Measurements from ENCODE around the gene NELL2.

The NELL2 gene

GRCh38 chr12:44674875-44675274, 201.2 kb downstream of the NELL2 start:
- no peak for DNase-seq

DNA sequence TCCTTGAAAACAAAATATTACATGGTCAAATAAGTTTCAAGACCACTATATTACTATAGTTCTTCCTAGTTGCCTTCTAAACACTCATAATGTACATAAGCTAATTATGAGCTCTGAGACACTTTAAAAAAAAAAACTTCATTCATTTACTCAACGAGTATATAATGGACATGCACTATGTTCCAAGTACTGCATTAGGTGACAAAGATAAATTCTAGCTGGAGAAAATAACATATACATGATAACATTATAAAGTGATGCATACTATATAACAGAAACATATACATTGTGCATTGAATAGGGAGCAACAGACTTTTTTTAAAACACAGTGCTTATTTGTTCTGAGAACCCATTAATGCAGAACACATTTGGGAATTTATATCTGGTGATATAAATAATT, 202.3 kb downstream of the NELL2 start:
- DNase-seq = no peak

DNA sequence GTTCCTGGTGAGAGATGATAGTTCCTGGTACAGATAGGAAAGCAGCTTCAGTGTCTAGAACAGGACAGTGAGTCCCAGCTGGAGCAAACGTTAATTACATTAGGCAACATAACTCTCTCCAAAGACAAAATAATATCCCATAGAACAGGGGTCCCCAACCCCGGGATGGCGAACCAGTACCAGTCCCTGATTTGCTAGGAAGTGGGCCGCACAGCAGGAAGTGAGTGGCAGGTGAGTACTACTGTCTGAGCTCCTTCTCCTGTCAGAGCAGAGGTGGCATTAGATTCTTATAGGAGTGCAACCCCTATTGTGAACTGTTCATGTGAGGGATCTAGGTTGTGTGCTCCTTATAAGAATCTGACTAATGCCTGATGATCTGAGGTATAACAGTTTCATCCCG, 204.1 kb downstream of the NELL2 start:
- no peak for DNase-seq

DNA sequence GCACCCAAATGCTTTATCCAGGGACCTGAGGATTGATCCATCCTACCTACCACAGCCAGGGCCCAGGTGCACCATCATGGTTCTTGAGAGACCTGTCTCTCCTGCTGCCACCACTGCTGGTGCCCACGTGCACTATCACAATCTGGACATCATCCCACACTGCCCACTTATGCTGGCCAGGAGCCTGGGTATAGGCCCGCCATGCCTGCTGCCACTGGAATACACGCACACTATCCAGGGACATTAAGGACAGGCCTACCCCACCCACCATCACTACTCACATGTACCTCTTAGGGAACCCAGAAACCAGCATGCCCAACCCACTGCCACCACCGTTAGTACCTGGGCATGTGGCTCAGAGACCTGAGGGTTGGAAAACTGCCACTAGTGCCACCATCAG, 207.7 kb downstream of the NELL2 start:
- DNase-seq = no peak

GRCh38 chr12:44667461-44667860, 208.7 kb downstream of the NELL2 start:
- DNase-seq = no peak

GRCh38 chr12:44663291-44663690, 212.8 kb downstream of the NELL2 start:
- no peak for DNase-seq

- no peak for DNase-seq
Measured at GRCh38 chr12:44655846-44656245, 220.3 kb downstream of the NELL2 start.

GRCh38 chr12:44654646-44655639, 221.2 kb downstream of the NELL2 start:
- no peak for DNase-seq

DNA sequence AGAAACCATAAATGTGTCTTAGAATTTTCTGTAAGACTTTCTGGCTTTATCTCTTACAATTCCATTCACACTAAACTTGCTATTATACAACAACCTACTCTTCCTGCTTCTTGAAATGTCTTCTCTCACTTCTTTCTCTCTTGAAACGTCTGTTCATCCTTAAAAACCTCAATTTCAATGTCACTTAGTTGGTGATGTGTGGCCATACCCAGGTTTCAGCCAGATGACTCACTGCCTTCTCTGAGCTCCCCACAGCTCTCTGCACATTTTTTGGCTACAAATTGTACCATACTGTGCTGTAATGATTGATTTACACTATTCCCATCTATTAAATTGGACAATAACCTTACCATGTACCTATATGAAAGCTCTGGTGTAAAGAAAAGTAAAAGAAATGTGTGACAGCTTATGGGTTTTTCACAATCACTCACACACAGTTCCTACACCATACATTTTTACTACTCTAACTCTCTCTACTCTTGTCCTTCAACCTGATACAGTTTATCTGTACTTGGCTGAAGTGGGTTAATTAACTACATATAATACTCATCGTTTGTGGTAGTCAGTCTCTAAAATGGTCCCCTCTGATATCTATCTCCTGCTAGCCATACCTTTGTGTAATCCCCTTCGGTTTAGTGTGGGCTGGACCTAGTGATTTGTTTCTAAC, 222.1 kb downstream of the NELL2 start:
- no peak for DNase-seq

DNA sequence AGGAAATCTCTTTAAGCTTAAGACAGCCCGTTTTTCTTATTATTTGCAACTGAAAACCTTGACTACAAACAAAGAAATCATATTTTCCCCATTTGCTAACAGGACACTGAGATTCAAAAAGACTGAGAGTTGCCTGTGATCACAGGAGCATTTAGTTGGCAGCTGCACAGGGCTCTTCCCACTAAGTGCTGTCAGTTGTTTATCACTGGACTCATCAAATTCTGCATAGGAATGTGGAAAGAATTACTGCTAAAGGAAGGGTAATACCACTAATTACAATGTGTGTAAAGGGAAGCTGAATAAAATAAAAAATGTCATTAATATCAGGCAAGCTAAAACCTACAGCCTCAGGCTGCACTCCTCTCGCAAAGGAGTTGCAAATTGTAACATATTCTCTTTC, 226.4 kb downstream of the NELL2 start:
- no peak for DNase-seq

- no peak for DNase-seq
Measured at GRCh38 chr12:44647917-44648690, 228.0 kb downstream of the NELL2 start.

DNA sequence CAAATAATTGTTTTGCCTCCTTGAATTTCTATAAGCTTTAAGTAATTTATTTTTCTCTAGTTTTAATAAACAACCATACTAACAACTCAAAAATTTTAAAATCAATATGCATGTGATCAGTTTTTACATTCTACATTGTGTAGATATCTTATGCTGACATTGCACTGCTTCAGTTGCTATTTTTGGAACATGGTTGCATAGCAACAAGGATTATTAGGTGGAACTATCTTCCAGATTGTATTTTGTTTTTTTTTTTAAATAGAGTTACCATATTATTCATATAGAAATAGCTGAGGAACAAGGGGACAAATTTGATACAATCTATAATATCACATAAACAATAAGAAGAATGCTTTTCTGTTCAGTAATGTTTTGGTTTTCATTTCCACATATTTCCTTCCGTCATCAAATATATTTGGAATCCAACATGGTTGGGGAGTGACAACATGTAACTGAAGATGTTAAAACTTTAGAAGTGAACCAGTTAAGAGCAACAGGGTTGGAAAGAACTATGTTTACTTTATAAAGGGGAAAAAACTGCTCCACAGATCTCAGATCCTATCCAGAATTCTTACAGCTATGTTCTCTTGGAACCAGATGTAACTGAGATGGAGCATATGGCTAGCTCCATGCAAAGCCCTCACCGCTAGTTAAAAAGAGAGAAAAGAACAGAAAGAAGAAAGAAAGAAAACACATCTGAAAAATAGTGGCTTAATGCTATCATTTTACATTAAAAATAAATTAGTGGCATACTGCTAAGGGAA, 235.5 kb downstream of the NELL2 start:
- no peak for DNase-seq

DNA sequence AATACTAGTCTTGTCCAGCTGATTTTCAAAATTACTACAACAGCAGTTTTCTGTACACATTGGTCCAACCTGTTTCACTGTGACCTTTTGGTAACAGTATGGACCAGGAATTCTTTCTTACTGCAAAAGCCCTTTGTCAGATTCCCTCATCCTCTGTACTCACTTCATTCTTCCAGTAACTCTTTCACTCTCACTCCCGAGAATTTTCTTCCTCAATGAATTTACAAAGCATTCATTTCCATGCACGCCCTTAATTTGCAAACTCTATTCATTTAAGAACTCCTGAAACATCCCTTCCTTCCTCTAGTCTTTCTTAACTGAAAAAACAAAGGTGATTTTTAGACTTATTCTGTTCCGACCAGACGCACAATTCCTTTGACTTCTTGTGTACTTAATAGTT, 238.2 kb downstream of the NELL2 start:
- no peak for DNase-seq

DNA sequence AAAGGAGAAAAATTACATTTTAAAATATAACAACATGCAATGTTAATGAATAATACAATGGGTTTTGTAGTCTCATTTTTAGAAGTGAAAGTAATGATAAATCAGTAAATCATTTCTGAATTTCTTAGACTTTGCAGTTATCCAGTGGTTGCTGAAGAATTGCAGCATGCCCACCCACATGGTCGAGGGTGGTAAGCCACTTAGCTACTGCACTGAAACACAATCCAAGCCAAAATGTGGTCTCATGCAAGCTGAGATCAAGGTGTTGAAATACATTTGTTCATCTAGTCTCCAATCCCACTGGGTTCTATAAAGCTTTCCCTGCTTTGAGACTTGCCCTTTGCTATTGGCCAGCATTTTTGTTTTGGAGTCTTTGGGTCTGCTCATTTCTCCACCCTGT, 247.9 kb downstream of the NELL2 start:
- DNase-seq = no peak

- DNase-seq = no peak
Measured at GRCh38 chr12:44627387-44628166, 248.5 kb downstream of the NELL2 start.

DNA sequence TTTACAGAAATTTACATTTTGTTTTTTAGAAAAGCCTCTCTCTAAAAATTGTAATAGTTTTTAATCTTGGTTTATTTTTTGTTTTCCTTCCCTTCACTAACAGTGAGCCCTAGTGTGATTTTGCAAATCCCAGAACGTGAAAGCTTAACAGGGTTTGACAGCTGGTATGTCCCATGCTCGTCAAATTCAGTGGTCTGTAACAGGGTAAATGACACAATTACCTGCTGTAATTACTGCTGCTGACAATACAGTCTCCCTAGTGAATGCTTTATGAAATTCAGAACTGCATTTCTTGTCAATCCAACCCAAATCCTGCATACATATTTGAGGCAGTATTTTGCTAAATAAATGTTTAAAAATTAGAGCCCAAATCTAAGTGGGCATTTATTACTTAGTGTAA, 249.2 kb downstream of the NELL2 start:
- no peak for DNase-seq

- no peak for DNase-seq
Measured at GRCh38 chr12:44618946-44619345, 257.2 kb downstream of the NELL2 start.

GRCh38 chr12:44616402-44616801, 259.7 kb downstream of the NELL2 start:
- no peak for DNase-seq

GRCh38 chr12:44611538-44611937, 264.6 kb downstream of the NELL2 start:
- DNase-seq = no peak

DNA sequence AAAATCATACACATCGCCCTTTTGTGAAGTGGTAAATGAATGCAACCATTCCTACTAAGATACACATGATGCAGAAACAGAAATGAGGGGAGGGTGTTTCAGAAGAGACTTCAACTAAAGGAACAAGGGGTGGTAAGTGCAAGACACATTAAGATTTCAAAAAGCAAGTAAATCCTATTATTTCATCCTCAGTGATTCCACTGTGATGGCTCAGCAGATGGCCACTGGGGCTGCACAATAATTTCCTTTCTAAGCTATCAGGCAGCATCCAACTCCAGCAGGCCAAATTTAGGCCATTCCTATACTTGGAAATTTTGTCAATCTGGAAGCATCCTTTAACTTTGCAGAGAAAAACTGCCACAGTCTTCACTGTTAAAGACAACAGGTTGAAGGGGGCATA, 272.4 kb downstream of the NELL2 start:
- DNase-seq = no peak

GRCh38 chr12:44592626-44593025, 283.5 kb downstream of the NELL2 start:
- DNase-seq = no peak

GRCh38 chr12:44589697-44590096, 286.4 kb downstream of the NELL2 start:
- no peak for DNase-seq
